Activated CD4-positive, alpha-beta T cell treated with anti-CD3 and anti-CD28 coated beads, Interleukin-2, amount 50 U/mL, for 4 hours (primary cell): Measurements from ENCODE around the gene BRINP2.
"Not testable (repeated sequence)": the region's sequence is repeated elsewhere in the genome, so short reads cannot be mapped to it uniquely, and the experiment has no call there.

Source experiments
- DNase-seq, 2 experiments: peaks; one replicate each; pipeline ENCODE4 v3.0.0-alpha.2; 2020

Gene BRINP2

GRCh38 chr1:177278626-177279390 is 108.0 kb downstream of the BRINP2 start:
- no peak for DNase-seq

DNA sequence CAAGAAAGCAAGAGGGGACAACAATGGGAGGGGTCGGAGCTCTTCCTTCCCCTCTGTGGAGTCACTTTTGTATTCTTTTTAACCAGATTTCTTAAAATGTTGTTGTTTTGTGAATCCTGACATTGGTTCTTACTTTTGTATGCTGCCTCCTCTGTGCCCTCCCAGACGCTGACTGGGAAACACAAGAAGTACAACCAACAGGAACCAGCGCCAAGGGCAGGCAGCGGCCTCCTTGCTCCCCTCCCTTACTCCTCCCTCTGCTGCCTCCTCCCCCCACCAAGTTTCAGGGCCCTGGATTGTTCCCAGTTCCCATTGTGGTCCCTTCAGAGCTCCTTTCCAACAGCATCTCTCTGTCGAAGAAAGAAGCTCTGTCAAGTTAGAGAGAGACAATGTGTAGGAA is 111.1 kb downstream of the BRINP2 start:
- DNase-seq: no peak

- DNase-seq: no peak
These were observed 112.2 kb downstream of the BRINP2 start for GRCh38 chr1:177282976-177283375.

- DNase-seq: no peak
These were observed 112.6 kb downstream of the BRINP2 start for GRCh38 chr1:177283380-177283779.

DNA sequence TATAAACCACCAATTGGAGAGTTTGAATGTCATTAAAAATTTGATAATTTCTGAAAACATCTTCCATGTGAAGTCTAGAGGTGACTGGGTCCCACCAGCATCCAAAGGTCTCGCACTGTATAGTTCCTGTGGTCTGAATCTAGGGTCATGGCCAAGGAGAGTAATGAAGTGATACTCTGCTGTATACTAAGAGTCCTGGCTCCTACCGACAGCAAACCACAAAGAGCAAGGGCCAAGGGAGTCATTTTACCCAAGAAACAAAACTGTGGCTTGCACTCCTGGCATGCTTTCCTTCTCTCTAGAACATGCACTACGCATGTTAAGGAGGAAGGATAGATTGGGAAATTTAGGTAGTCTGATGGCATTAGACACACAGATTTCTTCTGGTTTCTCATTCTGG is 115.6 kb downstream of the BRINP2 start:
- no peak for DNase-seq

GRCh38 chr1:177287270-177287669 is 116.5 kb downstream of the BRINP2 start:
- no peak for DNase-seq

GRCh38 chr1:177287994-177288393 is 117.2 kb downstream of the BRINP2 start:
- no peak for DNase-seq

DNA sequence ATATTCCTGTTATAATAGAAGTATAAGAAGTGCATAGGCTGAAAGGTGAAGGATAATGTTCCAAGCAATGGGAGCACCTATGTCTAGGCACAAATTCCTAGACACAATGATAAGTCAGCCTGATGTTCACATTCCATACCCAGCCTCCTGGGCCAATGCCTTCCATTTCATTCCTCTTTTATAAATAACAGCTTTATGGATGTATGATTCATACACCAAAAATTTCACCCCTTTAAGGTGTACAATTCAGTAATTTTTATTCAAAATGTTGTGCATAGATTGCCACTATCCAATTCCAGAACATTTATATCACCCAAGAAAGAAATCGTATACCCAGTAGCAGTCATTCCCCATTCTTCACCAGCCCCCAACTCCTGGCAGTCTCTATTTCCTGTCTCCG is 118.8 kb downstream of the BRINP2 start:
- DNase-seq: no peak

GRCh38 chr1:177300431-177300830 is 129.7 kb downstream of the BRINP2 start:
- DNase-seq: no peak

DNA sequence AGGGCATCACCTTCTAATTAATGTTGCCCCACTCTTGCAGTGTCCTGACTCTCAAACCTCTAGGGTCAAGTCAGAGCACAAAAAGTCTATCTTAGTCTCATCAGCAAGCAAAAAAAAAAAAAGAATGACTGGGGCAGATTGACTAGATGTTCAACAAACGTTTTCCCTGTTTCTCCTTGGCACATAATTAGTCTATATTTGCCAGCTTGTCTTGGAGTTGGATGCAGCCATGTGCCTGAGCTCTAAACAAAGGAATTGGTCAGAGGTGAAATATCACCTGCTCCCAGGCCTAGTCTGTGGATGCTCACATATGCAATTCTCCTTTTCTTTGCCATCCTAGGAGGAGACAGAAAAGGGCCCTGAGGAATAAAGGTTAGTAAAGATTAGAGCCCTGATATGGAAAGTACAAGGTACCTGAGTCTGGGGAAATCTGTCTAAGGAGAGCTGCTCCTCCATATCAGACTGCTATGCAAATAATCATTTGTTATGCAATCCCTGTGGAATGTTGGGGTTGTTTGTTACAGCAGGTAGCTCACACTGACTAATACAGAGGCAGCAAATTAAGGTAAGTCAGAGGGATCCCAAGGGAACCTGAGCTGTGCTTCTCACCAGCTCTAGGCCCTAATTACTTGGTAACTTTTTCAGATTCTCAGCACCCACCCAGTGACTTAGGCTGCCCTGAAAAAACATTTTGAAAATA is 130.8 kb downstream of the BRINP2 start:
- no peak for DNase-seq

- DNase-seq: no peak
These were observed 131.7 kb downstream of the BRINP2 start for GRCh38 chr1:177302357-177303044.

DNA sequence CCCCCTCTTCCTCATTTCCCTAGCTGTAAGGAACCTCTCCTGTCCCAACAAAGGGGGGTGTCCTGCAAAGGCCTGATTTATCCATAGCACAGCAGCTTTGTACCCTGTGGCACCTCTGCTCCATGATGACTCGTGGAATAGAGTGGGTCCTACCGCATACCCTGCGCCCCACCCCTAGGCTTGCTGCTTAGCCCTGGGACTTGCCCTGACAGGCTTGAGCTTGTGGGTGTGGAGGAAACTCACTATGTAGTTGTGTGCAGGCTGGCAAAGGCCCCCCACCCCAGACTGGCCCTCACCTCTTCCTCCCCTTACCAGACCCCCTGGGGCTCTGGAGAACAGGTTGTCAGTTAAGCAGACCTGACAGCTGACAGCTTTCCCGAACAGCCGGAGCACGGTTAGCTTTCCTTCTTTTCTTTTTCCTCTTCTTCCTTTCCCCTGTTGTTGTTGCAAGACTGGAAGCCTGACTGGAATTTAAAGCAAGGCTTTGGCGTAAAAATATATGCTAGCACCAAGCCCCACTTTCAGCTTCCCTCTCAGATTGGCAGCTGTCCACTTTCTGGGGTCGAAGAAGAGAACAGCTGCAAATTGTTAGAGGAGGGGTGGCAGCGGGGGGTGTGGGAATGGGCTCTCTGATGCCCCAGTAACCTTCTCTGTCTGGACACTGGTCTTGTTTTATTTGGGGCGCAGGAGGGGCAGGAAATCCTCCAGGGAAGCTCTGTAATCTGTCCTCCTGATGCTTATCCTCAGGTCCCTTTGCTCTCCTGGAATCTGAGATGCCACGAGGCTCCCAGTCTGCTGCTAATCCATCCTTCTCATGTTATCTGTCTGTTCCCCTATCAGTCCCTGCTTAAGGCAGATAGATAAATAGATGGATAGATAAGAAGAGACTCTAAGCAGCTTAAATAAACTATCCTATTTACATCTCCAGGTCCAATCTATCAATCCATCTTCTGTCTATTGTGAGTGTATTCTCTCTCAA is 134.6 kb downstream of the BRINP2 start:
- no peak for DNase-seq

GRCh38 chr1:177306019-177306415 is 135.3 kb downstream of the BRINP2 start:
- DNase-seq: no peak

GRCh38 chr1:177306981-177307380 is 136.2 kb downstream of the BRINP2 start:
- DNase-seq: no peak

GRCh38 chr1:177307771-177308170 is 137.0 kb downstream of the BRINP2 start:
- DNase-seq: no peak

- no peak for DNase-seq
These were observed 139.1 kb downstream of the BRINP2 start for GRCh38 chr1:177309880-177310279.

DNA sequence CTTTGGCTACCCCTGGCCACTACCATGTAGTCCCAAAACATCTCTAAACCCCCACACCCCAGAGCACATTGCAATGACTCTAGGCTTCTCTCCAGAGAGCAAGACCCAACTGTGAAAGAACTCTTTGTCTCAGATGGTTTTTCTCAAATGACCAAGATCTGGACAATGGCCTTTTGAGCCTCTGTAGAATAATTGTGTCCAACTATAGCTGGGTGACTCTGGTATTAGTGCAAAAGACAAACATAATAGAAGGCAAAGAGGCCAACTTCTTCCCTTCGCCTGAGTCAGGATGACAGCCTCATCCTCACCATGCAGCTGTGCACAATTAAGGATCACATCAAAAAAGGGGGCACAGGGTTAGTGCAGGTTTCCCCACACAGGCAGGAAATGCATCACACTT is 139.6 kb downstream of the BRINP2 start:
- DNase-seq: no peak

DNA sequence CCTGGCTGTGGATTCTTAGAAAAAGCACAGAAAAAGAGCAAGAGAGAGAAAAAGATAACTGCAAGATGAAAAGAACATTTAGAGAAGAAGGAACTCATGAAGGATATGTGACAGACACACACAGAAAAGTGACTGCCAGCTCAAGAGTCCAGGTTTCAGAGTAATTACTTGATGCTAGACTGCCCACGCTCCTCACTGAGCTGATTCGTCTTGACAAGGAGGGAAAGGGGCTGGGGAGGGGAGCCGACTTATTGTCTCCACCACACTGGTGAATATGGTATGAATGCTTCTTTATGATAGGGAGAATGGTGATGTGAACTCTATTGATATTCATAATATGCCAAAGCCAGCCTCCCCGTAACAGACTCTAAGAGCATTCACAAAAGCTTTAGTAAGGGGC is 140.4 kb downstream of the BRINP2 start:
- DNase-seq: no peak

DNA sequence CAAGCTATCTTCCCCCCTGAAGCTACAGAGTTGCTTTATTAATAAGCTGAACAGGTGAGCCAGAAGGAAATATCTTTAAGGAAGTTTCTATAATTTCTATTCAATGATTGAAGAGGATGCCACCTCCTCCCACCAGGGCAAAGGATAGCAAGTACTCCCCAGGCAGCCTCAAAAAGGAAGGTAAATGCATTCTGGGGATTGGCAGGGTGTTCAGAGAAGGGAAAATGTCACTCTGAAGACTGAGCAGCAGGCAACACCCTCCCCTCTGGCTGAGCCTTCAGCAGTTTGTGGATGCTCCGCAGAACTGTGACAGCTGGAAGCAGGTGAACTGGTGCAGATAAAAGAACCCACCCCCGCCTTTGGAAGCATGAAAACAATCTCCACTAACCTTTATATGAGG is 140.8 kb downstream of the BRINP2 start:
- no peak for DNase-seq

DNA sequence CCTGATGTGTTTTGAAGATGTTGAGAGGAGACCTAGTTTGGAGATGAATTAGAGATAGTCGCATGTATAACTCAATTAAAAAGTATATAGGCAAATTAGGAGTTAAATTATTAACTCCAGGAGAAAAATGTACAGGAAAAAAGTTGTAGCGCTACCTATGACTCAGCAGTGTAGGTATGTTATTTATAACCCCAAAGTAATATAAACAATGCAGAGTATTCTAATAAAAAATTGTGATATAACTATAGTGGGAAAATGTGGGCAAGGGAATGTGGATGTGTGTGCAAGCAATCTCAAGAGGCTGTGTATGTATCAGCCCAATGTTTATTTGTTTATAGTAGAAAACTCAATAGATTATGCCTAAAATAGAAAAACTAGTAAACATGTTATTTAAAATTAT is 144.5 kb downstream of the BRINP2 start:
- DNase-seq: no peak

GRCh38 chr1:177315761-177316160 is 145.0 kb downstream of the BRINP2 start:
- DNase-seq: no peak

DNA sequence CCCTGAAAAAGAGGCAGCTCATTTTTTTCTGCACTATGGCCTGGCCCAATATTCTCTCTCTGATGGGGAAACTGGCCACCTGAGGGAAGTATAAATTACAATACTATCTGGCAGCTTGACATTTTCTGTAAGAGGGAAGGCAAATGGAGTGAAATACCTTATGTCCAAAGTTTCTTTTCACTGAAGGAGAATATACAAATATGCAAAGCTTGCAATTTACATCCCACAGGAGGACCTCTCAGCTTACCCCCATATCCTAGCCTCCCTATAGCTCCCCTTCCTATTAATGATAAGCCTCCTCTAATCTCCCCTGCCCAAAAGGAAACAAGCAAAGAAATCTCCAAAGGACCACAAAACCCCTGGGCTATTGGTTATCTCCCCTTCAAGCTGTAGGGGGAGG is 150.7 kb downstream of the BRINP2 start:
- DNase-seq: not testable (repeated sequence)

DNA sequence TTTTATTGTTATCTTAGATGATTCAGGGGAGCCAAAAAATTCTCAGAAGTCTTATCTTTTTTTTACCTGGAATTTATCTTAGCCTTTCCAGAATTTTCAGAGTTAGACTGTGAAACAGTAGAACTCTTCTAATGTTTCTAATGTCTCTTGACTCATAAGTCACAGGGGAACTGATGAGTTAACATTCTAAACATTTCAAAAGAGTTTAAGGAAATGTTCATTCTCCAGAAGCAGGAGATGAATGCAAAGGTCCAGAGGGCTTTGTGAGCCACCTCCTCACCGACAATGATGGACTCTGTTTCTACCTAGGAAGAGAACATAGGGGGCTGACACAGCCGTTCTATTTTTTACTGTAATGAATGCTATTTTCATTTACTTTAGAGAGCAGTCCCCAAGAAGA is 157.5 kb downstream of the BRINP2 start:
- no peak for DNase-seq
